CD4-positive, alpha-beta T cell (primary cell): ENCODE measurements around the gene PTPRN2. TPM values are rescaled to one million over a fixed set of nuclear protein-coding genes. Genes with fewer than 3 reads are reported as not detected.

ENCODE experiments used
- ATAC-seq: fragments of 200-7000 bp; cut with Tn5 transposase; one replicate; pipeline ENCODE4 v1.10.0; 2022; ENCODE audit warnings: mild to moderate bottlenecking; ENCODE audit not compliant: poor library complexity
- CTCF ChIA-PET: fragments of 350-600 bp; sonication (Branson Sonifier 250); formaldehyde crosslinking; loops from one replicate; lab custom pipeline; 2021; ENCODE audit warnings: antibody characterized with exemption, inconsistent platforms; lab: Charles Lee
- POLR2A ChIA-PET: fragments of 350-600 bp; sonication (Branson Sonifier 250); formaldehyde crosslinking; loops from one replicate; lab custom pipeline; 2021; ENCODE audit warnings: antibody characterized with exemption, inconsistent platforms; lab: Charles Lee
- DNase-seq, 14 experiments: peaks; one replicate each; pipeline ENCODE4 v3.0.0-alpha.2; 2013 to 2020; ENCODE audit warnings: mixed read lengths in 2 of 14
- H3K27ac ChIP-seq, 2 donors: one replicate each; pipeline versions ENCODE4 v1.5.1 to v1.7.0; 2013; ENCODE audit warnings: low read length in 2 of 2, low read depth in 1 of 2, mild to moderate bottlenecking in 1 of 2
- H3K27me3 ChIP-seq, 2 experiments: 1 replicate in 1 of 2; 2 replicates in 1 of 2; pipeline versions ENCODE4 v1.6.1 to v1.7.0; 2013; ENCODE audit warnings: low read length in 2 of 2, control low read depth in 1 of 2, mild to moderate bottlenecking in 1 of 2, moderate library complexity in 1 of 2; ENCODE audit not compliant: insufficient read depth in 2 of 2, control insufficient read depth in 1 of 2
- H3K36me3 ChIP-seq: one replicate; pipeline ENCODE4 v1.6.1; 2013; ENCODE audit warnings: low read length, control low read depth; ENCODE audit not compliant: insufficient read depth
- H3K4me1 ChIP-seq: one replicate; pipeline ENCODE4 v1.6.1; 2013; ENCODE audit warnings: low read length, control low read depth; ENCODE audit not compliant: insufficient read depth
- H3K4me3 ChIP-seq: one replicate; pipeline ENCODE4 v1.5.1; 2013; ENCODE audit warnings: mild to moderate bottlenecking, low read length, moderate library complexity
- H3K9me3 ChIP-seq, 2 experiments: 1 replicate in 1 of 2; 2 replicates in 1 of 2; pipeline versions ENCODE4 v1.6.1 to v1.7.0; 2013; ENCODE audit warnings: low read length in 2 of 2, mild to moderate bottlenecking in 2 of 2, control low read depth in 1 of 2, moderate library complexity in 1 of 2; ENCODE audit not compliant: control insufficient read depth in 1 of 2, insufficient read depth in 1 of 2
- H3K27ac Mint-ChIP-seq: one replicate; pipeline ENCODE4 v1.8.0; 2020; ENCODE audit warnings: mixed read lengths
- H3K27me3 Mint-ChIP-seq: one replicate; pipeline ENCODE4 v1.8.0; 2021; ENCODE audit warnings: mixed read lengths
- H3K36me3 Mint-ChIP-seq: one replicate; pipeline ENCODE4 v1.8.0; 2021; ENCODE audit warnings: low read depth, mixed read lengths
- H3K4me1 Mint-ChIP-seq: one replicate; pipeline ENCODE4 v1.8.0; 2021; ENCODE audit warnings: low read depth, mixed read lengths
- H3K4me3 Mint-ChIP-seq: one replicate; pipeline ENCODE4 v1.8.0; 2020; ENCODE audit warnings: mild to moderate bottlenecking, mixed read lengths
- H3K9me3 Mint-ChIP-seq: one replicate; pipeline ENCODE4 v1.8.0; 2020; ENCODE audit warnings: mixed read lengths
- intact Hi-C, 2 experiments: fragments of 100-400 bp; cut with DNase I in 1 of 2; cut with micrococcal nuclease in 1 of 2; formaldehyde crosslinking; loops; one replicate each; pipeline versions ENCODE4 v1.15.1 to v1.9.0; 2023 to 2025; cut with DNase I, micrococcal nuclease
- total RNA-seq, 174 experiments: library from RNA in 2 of 174; stranded (reverse) in 2 of 174; gene quantifications; one replicate each; pipeline ENCODE4 v1.2.3 and lab custom pipeline; 2021 to 2026
- TF ChIP-seq, protein P1 (sequence below): fragments of 200-600 bp; IDR thresholded peaks from one replicate; pipeline ENCODE4 v1.8.0; 2022; ENCODE audit warnings: antibody characterized with exemption, mild to moderate bottlenecking

The PTPRN2 gene
- total RNA-seq, 2 experiments from 2014 or later: 0.34 to 0.44 TPM

DNA sequence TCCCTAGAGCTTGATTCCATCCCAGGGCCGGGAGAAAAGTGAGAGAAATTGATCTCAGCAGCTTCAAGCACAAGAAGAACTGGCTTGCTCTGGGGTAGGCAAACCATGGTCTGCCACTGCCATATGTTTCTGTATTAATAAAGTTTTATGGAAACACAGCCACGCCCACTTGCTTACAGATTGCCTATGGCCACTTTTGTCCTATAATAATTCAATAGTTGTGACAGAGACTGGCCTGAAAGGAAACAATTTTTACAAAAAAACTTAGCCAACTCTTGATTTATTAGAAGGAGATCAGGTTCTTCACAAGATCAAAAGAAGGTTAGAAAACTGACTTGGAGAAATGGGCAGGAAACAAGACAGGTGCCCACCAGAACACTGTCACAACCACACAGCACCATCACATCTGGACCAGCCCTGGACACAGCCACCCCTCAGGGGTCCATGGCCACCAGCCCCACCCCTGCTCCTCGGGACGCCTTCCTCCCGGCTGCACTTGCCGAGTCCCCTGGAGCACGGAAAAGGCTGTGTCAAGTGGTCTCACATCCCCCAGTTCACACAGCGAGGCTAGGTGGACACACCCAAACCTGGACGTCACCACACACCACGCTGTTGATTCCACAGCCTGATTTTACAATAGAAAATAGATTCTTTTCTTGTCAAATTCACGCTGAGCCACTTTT lies 85.4 kb downstream of the PTPRN2 start:
- no peak for ATAC-seq
- no peak overlapping the region for H3K27ac ChIP-seq
- Mint-ChIP-seq H3K4me1 (no peaks in the 10 kb centered on the region), H3K27me3 (peaks cover 46% of the 10 kb centered on the region), H3K9me3 (no peaks in the 10 kb centered on the region), H3K4me3 (no peak overlapping the region), H3K36me3 (no peaks in the 10 kb centered on the region), H3K27ac (no peak overlapping the region)
- CTCF ChIA-PET: no interaction called here
- POLR2A ChIA-PET: no interaction called here
- intact Hi-C loops: no loop called here
- no peaks in the 10 kb centered on the region for H3K4me1 ChIP-seq
- TF ChIP-seq, protein P1, sequence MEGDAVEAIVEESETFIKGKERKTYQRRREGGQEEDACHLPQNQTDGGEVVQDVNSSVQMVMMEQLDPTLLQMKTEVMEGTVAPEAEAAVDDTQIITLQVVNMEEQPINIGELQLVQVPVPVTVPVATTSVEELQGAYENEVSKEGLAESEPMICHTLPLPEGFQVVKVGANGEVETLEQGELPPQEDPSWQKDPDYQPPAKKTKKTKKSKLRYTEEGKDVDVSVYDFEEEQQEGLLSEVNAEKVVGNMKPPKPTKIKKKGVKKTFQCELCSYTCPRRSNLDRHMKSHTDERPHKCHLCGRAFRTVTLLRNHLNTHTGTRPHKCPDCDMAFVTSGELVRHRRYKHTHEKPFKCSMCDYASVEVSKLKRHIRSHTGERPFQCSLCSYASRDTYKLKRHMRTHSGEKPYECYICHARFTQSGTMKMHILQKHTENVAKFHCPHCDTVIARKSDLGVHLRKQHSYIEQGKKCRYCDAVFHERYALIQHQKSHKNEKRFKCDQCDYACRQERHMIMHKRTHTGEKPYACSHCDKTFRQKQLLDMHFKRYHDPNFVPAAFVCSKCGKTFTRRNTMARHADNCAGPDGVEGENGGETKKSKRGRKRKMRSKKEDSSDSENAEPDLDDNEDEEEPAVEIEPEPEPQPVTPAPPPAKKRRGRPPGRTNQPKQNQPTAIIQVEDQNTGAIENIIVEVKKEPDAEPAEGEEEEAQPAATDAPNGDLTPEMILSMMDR: no peak
- H3K36me3 ChIP-seq: no peaks in the 10 kb centered on the region
- no peak for DNase-seq
- peaks cover 4 to 9% of the 10 kb centered on the region in 2 experiments for H3K27me3 ChIP-seq
- peaks cover 8 to 23% of the 10 kb centered on the region in 2 experiments for H3K9me3 ChIP-seq
- H3K4me3 ChIP-seq: no peak overlapping the region

DNA sequence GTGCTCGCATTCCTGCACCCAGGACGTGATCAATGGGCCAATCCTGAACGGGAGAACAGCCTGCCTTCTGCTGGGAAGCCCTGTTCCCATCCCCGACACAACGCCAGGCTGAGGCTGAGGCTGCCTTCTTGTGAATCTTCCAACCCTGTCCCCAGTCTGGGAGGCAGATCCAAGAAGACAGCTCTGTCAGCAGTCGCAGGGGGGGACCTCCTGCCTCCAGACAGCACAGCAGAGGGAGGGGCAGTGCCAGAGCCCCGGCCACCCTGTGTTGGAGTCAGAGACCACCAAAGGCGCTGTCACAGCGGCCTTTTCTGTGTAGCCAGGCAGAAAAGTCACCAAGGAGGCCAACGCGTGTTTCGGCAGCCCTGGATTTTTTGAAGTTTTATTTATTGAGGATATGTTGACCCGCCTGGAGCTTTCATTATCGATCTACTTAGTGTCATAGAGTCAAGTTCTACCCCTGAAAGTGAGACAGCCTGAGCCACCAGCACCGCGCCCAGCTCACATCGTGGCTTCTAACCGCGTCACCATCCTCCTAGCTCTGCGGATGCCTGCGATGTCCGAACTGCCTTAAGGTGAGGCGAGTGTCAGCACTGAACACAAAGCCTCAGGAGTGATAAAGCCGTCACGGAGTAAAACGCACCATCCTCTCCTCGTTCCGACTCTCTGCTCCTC lies 86.1 kb downstream of the PTPRN2 start:
- Histone ChIP-seq H3K4me3 (no peak overlapping the region), H3K27ac (no peak overlapping the region), H3K36me3 (no peaks in the 10 kb centered on the region), H3K27me3 (peaks cover 4 to 9% of the 10 kb centered on the region in 2 experiments), H3K4me1 (no peaks in the 10 kb centered on the region), H3K9me3 (peaks cover 8 to 16% of the 10 kb centered on the region in 2 experiments)
- CTCF ChIA-PET: no interaction called here
- H3K4me1 Mint-ChIP-seq: no peaks in the 10 kb centered on the region
- ATAC-seq (no peak), DNase-seq (no peak)
- TF ChIP-seq, protein P1: no peak
- no peak overlapping the region for H3K27ac Mint-ChIP-seq
- POLR2A ChIA-PET: no interaction called here
- intact Hi-C loops: no loop called here
- no peaks in the 10 kb centered on the region for H3K36me3 Mint-ChIP-seq
- H3K27me3 Mint-ChIP-seq: peaks cover 42% of the 10 kb centered on the region
- H3K4me3 Mint-ChIP-seq: no peak overlapping the region
- no peaks in the 10 kb centered on the region for H3K9me3 Mint-ChIP-seq

DNA sequence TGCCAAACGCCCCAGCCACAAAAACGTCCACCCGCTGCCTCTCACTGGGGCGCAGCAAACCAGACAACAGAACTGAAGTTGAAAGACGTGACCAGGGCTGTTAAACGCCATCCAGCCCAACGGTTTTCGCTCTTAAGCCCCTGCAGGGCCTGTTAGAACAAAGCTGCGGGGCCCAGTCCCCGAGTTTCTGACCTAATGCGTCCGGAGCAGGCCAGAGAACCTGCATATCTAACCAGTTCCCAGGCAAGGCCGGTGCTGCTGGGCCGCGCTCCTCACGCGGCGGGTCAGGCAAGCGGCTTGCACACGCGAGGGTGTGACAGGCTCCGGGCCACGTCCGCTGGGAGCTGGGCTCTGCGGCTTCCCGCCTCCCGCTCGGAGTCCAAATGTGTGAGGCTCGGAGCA lies 87.0 kb downstream of the PTPRN2 start:
- Histone ChIP-seq H3K27me3 (peaks cover 4 to 9% of the 10 kb centered on the region in 2 experiments), H3K36me3 (no peaks in the 10 kb centered on the region), H3K27ac (no peak overlapping the region), H3K4me3 (no peak overlapping the region), H3K9me3 (peaks cover under 1 to 7% of the 10 kb centered on the region in 2 experiments), H3K4me1 (no peaks in the 10 kb centered on the region)
- Mint-ChIP-seq H3K27me3 (peaks cover 42% of the 10 kb centered on the region), H3K27ac (no peak overlapping the region), H3K36me3 (no peaks in the 10 kb centered on the region), H3K9me3 (no peaks in the 10 kb centered on the region), H3K4me3 (no peak overlapping the region), H3K4me1 (no peaks in the 10 kb centered on the region)
- intact Hi-C loops: no loop called here
- DNase-seq (no peak), ATAC-seq (no peak)
- TF ChIP-seq, protein P1: no peak
- ChIA-PET POLR2A (no interaction called here), CTCF (no interaction called here)
